ENCODE results near the gene RAE1. TPM values are rescaled to one million over a fixed set of nuclear protein-coding genes. Genes with fewer than 3 reads are reported as not detected.

The RAE1 gene
- 10 to 100 TPM; 31.8 to 34.4 TPM for total RNA-seq

GRCh38 chr20:57351042-57351783, at the start of gene RAE1:
Gene RAE1 (plus strand): TSS chr20:57351255. CDS start chr20:57354039, 2,784 bp downstream.
- Mint-ChIP-seq H3K9me3 (no peaks in the 10 kb centered on the region), H3K27ac (peak within 1 kb of the TSS; percentile 74)
- POLR2A ChIA-PET, result interaction anchor here (0.9 kb wide), 1 partner anchor 42 kb away, joined by 5 read pairs; no protein-coding TSS in a partner anchor

DNA sequence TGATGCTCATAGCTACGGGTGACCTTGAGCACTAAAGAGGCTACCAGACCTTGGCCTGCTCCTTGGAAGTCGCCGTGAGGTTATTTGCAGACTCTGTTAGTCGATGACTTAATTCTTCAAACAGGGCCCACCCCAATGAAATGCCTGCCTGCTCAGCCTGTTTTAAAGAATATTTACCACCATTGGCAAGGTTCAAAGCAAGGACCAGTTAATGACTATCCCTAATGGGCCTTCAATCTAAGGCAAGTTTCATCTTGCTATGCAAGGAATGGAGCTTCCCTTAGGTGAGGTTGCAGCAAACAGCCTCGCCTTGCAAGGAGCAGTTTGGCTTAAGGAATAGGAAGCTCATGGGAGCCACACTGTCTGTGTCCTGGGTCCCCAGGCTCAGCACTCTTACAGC, 44.3 kb upstream of the RAE1 start:
- no peak for DNase-seq
- ATAC-seq (ENCODE audit: low read depth), result no peak
- Mint-ChIP-seq H3K36me3 (no peaks in the 10 kb centered on the region), H3K27ac (no peak overlapping the region), H3K4me3 (no peak overlapping the region), H3K9me3 (no peaks in the 10 kb centered on the region), H3K27me3 (peaks cover 5% of the 10 kb centered on the region), H3K4me1 (no peaks in the 10 kb centered on the region)
- POLR2A ChIA-PET, result no interaction called here

More at GRCh38 chr20:57351042-57351783, at the start of gene RAE1:
- H3K4me1 Mint-ChIP-seq, result peaks cover 10% of the 10 kb centered on the region
- ATAC-seq (ENCODE audit: low read depth) (peak; percentile 85), DNase-seq (peak; percentile 89)
- H3K4me3 Mint-ChIP-seq, result peak within 1 kb of the TSS; percentile 97
- peaks cover 8% of the 10 kb centered on the region for H3K36me3 Mint-ChIP-seq
- peaks cover 1% of the 10 kb centered on the region for H3K27me3 Mint-ChIP-seq

GRCh38 chr20:57308451-57309271, 42.4 kb upstream of the RAE1 start:
- H3K27ac Mint-ChIP-seq, result no peak overlapping the region
- no peaks in the 10 kb centered on the region for H3K4me1 Mint-ChIP-seq
- peaks cover 5% of the 10 kb centered on the region for H3K27me3 Mint-ChIP-seq
- ATAC-seq (ENCODE audit: low read depth), result no peak
- H3K4me3 Mint-ChIP-seq, result no peak overlapping the region
- no peaks in the 10 kb centered on the region for H3K36me3 Mint-ChIP-seq
- POLR2A ChIA-PET, result no interaction called here
- no peak for DNase-seq
- H3K9me3 Mint-ChIP-seq, result no peaks in the 10 kb centered on the region

DNA sequence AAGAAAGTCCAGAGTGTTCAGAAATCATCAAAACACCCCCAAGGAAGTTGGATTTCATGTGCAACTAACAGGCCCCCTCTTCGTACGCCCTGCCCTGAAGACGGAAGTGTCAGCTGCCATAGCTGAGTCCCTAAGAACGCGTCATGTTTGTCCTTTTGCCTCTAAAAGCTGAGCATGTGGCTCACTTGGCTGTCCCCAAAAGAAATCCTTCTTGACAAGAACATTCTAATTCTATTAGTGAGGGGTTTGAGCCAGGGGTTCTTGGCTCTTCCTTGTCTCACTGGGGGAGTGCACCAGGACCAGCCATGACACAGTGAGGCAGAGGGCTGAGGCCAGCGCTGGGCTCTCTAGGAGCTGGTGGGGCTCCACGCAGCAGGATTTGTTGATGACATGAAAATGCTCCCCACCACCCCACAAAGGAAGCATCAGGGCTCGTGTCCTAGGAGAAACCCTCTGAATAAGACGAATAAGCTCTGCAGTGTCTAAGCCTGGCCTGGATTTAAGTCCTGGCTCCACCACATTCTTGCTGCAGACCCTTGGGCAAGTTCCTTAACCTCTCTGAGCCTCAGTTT, 41.4 kb upstream of the RAE1 start:
- DNase-seq (no peak), ATAC-seq (ENCODE audit: low read depth) (no peak)
- Mint-ChIP-seq H3K9me3 (no peaks in the 10 kb centered on the region), H3K4me3 (no peak overlapping the region), H3K27me3 (peaks cover 9% of the 10 kb centered on the region), H3K27ac (no peak overlapping the region), H3K4me1 (no peaks in the 10 kb centered on the region), H3K36me3 (no peaks in the 10 kb centered on the region)
- POLR2A ChIA-PET, result no interaction called here

- Mint-ChIP-seq H3K27me3 (peaks cover 10% of the 10 kb centered on the region), H3K27ac (no peak overlapping the region), H3K4me3 (no peak overlapping the region), H3K4me1 (no peaks in the 10 kb centered on the region), H3K9me3 (no peaks in the 10 kb centered on the region), H3K36me3 (no peaks in the 10 kb centered on the region)
- POLR2A ChIA-PET, result no interaction called here
- ATAC-seq (ENCODE audit: low read depth) (no peak), DNase-seq (no peak)
Observed at GRCh38 chr20:57310821-57311514, 40.1 kb upstream of the RAE1 start.

DNA sequence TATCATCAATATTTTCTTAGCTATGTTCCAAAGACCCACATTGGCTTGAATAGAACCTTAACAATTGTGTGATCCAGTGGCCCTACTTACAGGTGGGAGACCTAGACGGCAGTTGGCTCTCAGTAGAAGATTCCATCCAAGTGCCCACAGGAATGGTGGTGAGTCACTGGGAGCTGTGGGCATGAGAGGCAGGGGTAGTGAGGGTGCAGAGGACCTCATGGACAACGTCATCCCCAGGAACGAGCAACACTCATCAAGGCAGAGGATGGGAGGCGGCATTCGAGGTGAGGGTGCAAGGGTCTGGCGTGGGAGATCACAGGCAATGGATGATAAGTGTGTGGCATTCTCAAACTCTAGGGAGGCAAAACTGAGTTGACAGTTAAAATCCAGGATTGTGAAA, 38.9 kb upstream of the RAE1 start:
- Mint-ChIP-seq H3K4me3 (no peak overlapping the region), H3K4me1 (no peaks in the 10 kb centered on the region), H3K9me3 (no peaks in the 10 kb centered on the region), H3K36me3 (no peaks in the 10 kb centered on the region), H3K27me3 (peaks cover 10% of the 10 kb centered on the region), H3K27ac (no peak overlapping the region)
- POLR2A ChIA-PET, result no interaction called here
- DNase-seq (no peak), ATAC-seq (ENCODE audit: low read depth) (no peak)

DNA sequence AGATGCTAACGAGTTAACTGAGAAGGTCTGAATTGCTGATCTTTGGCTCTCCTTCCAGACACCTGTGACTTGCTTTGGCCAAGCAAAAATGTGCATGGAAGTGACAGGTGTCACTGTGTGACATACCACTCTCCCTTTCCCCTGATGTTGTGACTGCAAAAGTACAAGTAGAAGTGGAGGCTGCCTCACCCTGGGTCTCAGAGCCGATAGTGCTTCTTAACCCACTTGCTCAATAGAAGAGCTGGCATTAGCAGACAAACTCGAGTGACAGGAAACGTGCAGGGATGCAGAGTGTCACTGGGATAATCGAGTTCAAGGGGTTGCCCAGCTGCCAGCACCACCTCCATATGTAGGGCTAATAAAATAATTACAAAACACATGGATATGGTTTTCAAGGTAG, 37.8 kb upstream of the RAE1 start:
- Mint-ChIP-seq H3K4me1 (no peaks in the 10 kb centered on the region), H3K27me3 (peaks cover 7% of the 10 kb centered on the region), H3K27ac (no peak overlapping the region), H3K4me3 (no peak overlapping the region), H3K9me3 (no peaks in the 10 kb centered on the region), H3K36me3 (no peaks in the 10 kb centered on the region)
- POLR2A ChIA-PET, result no interaction called here
- ATAC-seq (ENCODE audit: low read depth) (no peak), DNase-seq (no peak)

GRCh38 chr20:57313951-57314350, 37.1 kb upstream of the RAE1 start:
- Mint-ChIP-seq H3K27ac (no peak overlapping the region), H3K9me3 (no peaks in the 10 kb centered on the region), H3K36me3 (no peaks in the 10 kb centered on the region), H3K4me3 (no peak overlapping the region), H3K4me1 (no peaks in the 10 kb centered on the region), H3K27me3 (peaks cover 7% of the 10 kb centered on the region)
- no peak for ATAC-seq (ENCODE audit: low read depth)
- POLR2A ChIA-PET, result no interaction called here
- DNase-seq, result no peak

- no peaks in the 10 kb centered on the region for H3K9me3 Mint-ChIP-seq
Observed at GRCh38 chr20:57315083-57315975, 35.7 kb upstream of the RAE1 start.

GRCh38 chr20:57315976-57316480, 35.0 kb upstream of the RAE1 start:
- no peak for ATAC-seq (ENCODE audit: low read depth)
- no peaks in the 10 kb centered on the region for H3K36me3 Mint-ChIP-seq
- no peaks in the 10 kb centered on the region for H3K9me3 Mint-ChIP-seq
- no peak overlapping the region for H3K4me3 Mint-ChIP-seq
- POLR2A ChIA-PET, result no interaction called here
- no peaks in the 10 kb centered on the region for H3K4me1 Mint-ChIP-seq
- no peak for DNase-seq
- no peak overlapping the region for H3K27ac Mint-ChIP-seq
- peaks cover 11% of the 10 kb centered on the region for H3K27me3 Mint-ChIP-seq

More at GRCh38 chr20:57315083-57315975, 35.7 kb upstream of the RAE1 start:
- Mint-ChIP-seq H3K27ac (no peak overlapping the region), H3K4me3 (no peak overlapping the region), H3K27me3 (peaks cover 10% of the 10 kb centered on the region), H3K36me3 (no peaks in the 10 kb centered on the region), H3K4me1 (no peaks in the 10 kb centered on the region)
- POLR2A ChIA-PET, result no interaction called here
- no peak for ATAC-seq (ENCODE audit: low read depth)
- DNase-seq, result no peak

GRCh38 chr20:57316795-57317201, 34.3 kb upstream of the RAE1 start:
- H3K36me3 Mint-ChIP-seq, result no peaks in the 10 kb centered on the region
- POLR2A ChIA-PET, result no interaction called here
- H3K4me3 Mint-ChIP-seq, result no peak overlapping the region
- peaks cover 15% of the 10 kb centered on the region for H3K27me3 Mint-ChIP-seq
- no peak for ATAC-seq (ENCODE audit: low read depth)
- no peaks in the 10 kb centered on the region for H3K4me1 Mint-ChIP-seq
- DNase-seq, result no peak
- H3K27ac Mint-ChIP-seq, result no peak overlapping the region
- no peaks in the 10 kb centered on the region for H3K9me3 Mint-ChIP-seq

- DNase-seq (no peak), ATAC-seq (ENCODE audit: low read depth) (no peak)
- Mint-ChIP-seq H3K9me3 (no peaks in the 10 kb centered on the region), H3K36me3 (no peaks in the 10 kb centered on the region), H3K27ac (no peak overlapping the region), H3K4me1 (no peaks in the 10 kb centered on the region), H3K27me3 (peaks cover 19% of the 10 kb centered on the region), H3K4me3 (no peak overlapping the region)
- POLR2A ChIA-PET, result no interaction called here
Observed at GRCh38 chr20:57317316-57317788, 33.7 kb upstream of the RAE1 start.
